Right atrium auricular region (tissue), 2 donors: ENCODE data around the gene FLT4. TPM values are rescaled to one million over a fixed set of nuclear protein-coding genes. Genes with fewer than 3 reads are reported as not detected.

Experiments used
- DNase-seq: peaks from one replicate; pipeline ENCODE4 v3.0.0-alpha.2; 2019; ENCODE audit warnings: low spot score
- H3K27ac ChIP-seq, 2 donors: fragments of 200-600 bp; sonication (generic); 1 replicate in 1 of 2; 2 replicates in 1 of 2; pipeline ENCODE4 v1.5.1; 2016 to 2019
- H3K27me3 ChIP-seq, 2 donors: fragments of 200-600 bp; sonication (generic); one replicate each; pipeline versions ENCODE4 v1.5.1 to v1.6.0; 2017 to 2019
- H3K36me3 ChIP-seq: fragments of 200-600 bp; sonication (generic); one replicate; pipeline ENCODE4 v1.5.1; 2016
- H3K4me1 ChIP-seq, 2 donors: fragments of 200-600 bp; sonication (generic); one replicate each; pipeline versions ENCODE4 v1.5.1 to v1.6.0; 2017 to 2019
- H3K4me3 ChIP-seq, 2 donors: fragments of 200-600 bp; sonication (generic); 1 replicate in 1 of 2; 2 replicates in 1 of 2; pipeline ENCODE4 v1.5.1; 2017 to 2019; ENCODE audit warnings: mild to moderate bottlenecking in 1 of 2, moderate library complexity in 1 of 2
- H3K9me3 ChIP-seq, 2 donors: fragments of 200-600 bp; sonication (generic); one replicate each; pipeline ENCODE4 v1.5.1; 2019
- CTCF ChIP-seq, 2 donors: fragments of 200-600 bp; sonication (generic); IDR thresholded peaks; one replicate each; pipeline ENCODE4 v1.5.1; 2019; ENCODE audit warnings: antibody characterized with exemption in 2 of 2
- total RNA-seq, 2 donors: library from RNA; depleted of rRNA; stranded (reverse); fragments of >200 nt; gene quantifications; one replicate each; pipeline ENCODE4 v1.1.0, GENCODE V29; 2016

The FLT4 gene
- total RNA-seq, 2 donors from 2014 or later, result 2.0 to 4.2 TPM

DNA sequence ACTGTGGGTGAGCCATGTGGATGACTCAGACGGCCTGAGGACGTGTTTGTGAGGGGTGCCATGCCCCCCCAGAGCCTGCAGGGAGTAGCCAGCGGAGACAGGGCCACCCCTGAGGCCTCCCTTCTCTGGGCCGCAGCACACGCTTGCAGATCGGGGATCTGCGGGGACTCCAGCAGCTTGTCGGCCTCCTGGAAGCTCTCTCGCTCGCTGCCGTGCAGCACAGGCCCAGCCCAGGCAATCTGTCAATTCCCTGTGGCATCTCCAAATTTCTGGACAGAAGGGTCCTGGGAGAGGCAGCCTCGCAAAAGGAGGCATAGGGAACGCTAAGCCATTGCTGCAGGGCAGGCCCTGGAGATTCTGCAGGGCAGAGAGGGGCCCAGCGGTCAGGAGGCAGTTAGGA, 21.2 kb downstream of the FLT4 start:
- Histone ChIP-seq H3K27me3 (no peaks in the 10 kb centered on the region), H3K4me3 (no peak overlapping the region), H3K36me3 (no peaks in the 10 kb centered on the region), H3K4me1 (peaks cover 0 to 4% of the 10 kb centered on the region in 2 donors), H3K9me3 (no peaks in the 10 kb centered on the region), H3K27ac (no peak overlapping the region)
- no peak for TF ChIP-seq CTCF (IDR thresholded peaks at IDR 0.05)
- no peak for DNase-seq

DNA sequence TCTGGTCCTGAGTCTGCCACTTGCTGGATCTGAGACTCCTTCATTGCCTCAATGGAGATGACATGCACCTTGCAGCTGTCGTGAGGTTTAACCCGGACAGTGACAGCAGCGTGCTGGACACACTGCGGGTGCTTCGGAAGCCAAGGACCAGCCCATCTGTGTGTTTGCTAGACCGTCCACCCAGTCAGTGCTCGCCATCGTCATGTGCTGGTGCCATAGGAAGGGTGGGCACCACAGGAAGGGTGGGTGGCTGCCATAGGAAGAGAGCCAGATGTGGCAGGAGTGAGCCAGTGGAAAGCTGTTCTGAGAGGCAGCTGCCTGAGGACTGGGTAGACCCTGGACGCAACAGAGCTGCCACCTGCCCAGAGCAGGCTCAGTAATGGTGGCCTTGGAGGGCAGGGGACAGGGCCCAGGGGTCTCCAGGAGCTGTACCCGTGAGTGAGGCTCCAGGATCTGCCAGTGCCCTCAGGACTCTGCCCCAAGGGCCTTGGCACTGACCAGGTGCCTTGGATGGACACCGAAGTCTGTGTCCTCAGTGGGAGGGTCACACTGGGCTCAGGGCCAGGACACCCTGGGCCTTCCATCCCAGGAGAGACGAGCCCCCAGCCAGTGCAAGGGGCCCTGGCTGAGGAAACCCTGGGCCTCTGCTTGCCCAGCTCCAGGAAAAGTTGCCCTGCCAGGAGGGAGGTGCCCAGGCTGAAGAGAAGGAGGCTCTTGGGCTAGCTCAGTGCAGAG, 21.8 kb downstream of the FLT4 start:
- no peaks in the 10 kb centered on the region for H3K36me3 ChIP-seq
- no peak for DNase-seq
- H3K9me3 ChIP-seq, result no peaks in the 10 kb centered on the region
- peaks cover 0 to 4% of the 10 kb centered on the region in 2 donors for H3K4me1 ChIP-seq
- H3K27ac ChIP-seq, result no peak overlapping the region
- TF ChIP-seq CTCF (IDR thresholded peaks at IDR 0.05), result no peak
- no peak overlapping the region for H3K4me3 ChIP-seq
- H3K27me3 ChIP-seq, result no peaks in the 10 kb centered on the region

DNA sequence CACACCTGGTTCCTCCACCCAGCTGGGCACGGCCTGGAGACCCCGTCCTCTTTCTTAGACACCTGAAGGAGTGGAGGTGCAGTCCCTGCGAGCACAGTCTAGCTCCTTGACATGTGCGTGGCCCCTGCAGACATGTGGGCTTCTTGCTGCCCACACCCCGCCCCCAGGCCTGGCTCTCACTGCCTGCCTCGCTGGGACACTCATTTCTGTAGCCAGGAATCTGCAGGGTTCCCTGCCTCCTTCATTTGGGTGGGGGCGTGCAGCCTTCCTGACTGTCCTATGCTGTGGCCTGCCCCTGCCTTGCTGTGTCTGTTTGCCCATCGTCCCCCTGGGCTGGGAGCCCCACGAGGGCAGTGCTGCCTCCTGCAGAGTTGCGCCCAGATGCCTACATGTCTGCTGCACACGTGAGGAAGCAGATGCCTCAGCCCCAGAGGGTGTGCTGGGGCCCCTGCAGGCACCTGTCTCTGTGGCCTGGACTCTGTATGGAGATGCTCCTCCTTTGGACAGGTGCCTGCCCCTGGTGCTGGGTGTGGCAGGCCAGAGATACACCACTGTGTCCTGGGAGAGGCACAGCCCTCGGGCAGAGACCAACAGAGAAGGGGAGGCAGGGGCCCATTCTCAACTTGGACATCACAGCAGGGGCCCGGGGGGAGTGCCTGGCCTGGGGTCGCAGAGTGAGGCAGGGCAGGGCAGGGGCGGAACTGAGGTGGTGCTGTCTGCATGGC, 22.6 kb downstream of the FLT4 start:
- Histone ChIP-seq H3K27ac (no peak overlapping the region), H3K4me1 (peaks cover 0 to 4% of the 10 kb centered on the region in 2 donors), H3K27me3 (no peaks in the 10 kb centered on the region), H3K9me3 (no peaks in the 10 kb centered on the region), H3K36me3 (no peaks in the 10 kb centered on the region), H3K4me3 (no peak overlapping the region)
- TF ChIP-seq CTCF (IDR thresholded peaks at IDR 0.05), result no peak
- no peak for DNase-seq

DNA sequence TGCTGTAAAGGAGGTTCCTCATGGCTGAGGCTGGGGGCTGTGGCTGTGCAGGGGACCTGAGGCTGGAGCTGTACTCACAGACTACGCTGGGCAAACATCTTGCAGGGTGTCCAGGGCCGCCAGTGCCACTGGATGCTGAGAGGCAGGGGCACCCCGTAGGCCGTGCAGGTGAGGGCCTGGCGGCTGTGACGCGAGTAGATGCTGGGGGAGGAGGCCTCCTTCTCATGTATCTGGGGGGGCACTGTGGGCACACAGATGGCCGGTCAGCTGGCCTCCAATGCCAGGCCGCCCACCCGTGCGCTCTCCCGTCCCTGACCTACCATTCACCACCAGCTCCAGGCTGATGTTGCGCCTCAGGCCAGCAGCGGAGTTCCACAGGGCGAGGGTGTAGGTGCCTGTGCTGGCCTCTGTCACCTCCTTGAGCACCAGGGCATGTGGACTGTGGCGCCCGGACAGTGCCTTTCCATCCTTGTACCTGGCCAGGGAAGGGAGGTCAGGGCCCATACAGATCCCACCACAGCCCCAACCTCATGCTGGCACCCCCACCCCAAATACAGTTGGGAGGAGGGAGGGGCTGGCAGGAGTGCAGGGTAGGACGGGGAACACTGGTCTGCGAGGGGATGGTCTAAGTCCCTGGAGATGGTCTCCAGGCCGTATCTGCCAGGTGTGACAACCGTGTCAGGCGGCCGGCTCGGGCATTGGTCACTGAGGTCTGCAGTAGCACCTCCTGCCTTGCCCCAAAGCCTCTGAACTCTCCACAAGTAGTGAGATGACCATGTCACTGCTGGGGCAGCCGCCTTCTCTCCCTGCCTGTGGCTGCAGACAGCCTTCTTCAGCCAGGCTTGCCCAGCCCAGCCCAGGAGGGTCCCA, 23.4 kb downstream of the FLT4 start:
- H3K36me3 ChIP-seq, result no peaks in the 10 kb centered on the region
- peaks cover 0 to 4% of the 10 kb centered on the region in 2 donors for H3K4me1 ChIP-seq
- no peaks in the 10 kb centered on the region for H3K9me3 ChIP-seq
- no peak overlapping the region for H3K27ac ChIP-seq
- no peak for TF ChIP-seq CTCF (IDR thresholded peaks at IDR 0.05)
- H3K27me3 ChIP-seq, result no peaks in the 10 kb centered on the region
- no peak for DNase-seq
- H3K4me3 ChIP-seq, result no peak overlapping the region

DNA sequence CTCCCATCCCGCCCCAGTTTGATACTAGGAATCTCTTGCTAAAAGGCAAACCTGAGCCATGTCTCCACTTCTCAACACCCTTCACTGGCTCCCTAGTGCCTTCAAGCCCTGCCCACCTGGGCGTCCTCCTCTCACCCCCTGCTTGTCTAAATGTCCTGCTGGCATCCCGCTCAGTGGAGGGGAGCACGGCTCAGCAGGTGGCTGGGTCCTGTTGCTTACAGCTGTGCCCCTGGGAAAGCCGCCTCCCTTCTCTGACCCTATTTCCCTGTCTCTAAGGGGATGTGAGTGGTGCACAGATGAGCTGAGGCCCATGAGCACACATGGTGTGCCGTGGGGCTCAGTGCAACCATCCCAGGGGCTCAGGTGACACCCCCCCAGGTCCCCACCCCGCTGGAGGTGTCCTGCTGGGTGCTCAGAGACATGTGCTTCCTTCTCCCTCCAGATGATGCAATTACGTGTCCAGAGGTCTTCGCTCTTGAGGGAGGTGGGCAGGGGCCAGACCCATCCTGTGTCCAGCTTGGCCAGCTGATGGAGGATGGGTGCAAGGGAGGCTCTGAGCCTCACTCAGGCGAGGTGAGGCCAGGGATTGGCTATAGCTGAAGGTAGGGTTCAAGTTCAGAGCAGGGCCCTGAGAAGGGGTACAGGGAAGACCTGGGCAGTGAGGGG, 24.1 kb downstream of the FLT4 start:
- Histone ChIP-seq H3K4me3 (no peak overlapping the region), H3K27ac (no peak overlapping the region), H3K36me3 (no peaks in the 10 kb centered on the region), H3K9me3 (no peaks in the 10 kb centered on the region), H3K27me3 (no peaks in the 10 kb centered on the region), H3K4me1 (peaks cover 0 to 4% of the 10 kb centered on the region in 2 donors)
- TF ChIP-seq CTCF (IDR thresholded peaks at IDR 0.05), result no peak
- no peak for DNase-seq
